ENCODE results near the gene ARHGAP21.
"Not testable (repeated sequence)": the region's sequence is repeated elsewhere in the genome, so short reads cannot be mapped to it uniquely, and the experiment has no call there.

ARHGAP21 gene

GRCh38 chr10:24625778-24626177 lies 97.9 kb downstream of the ARHGAP21 start:
- DNase-seq (ENCODE audit: low read depth): no peak

GRCh38 chr10:24623383-24623782 lies 100.3 kb downstream of the ARHGAP21 start:
- no peak for DNase-seq (ENCODE audit: low read depth)

DNA sequence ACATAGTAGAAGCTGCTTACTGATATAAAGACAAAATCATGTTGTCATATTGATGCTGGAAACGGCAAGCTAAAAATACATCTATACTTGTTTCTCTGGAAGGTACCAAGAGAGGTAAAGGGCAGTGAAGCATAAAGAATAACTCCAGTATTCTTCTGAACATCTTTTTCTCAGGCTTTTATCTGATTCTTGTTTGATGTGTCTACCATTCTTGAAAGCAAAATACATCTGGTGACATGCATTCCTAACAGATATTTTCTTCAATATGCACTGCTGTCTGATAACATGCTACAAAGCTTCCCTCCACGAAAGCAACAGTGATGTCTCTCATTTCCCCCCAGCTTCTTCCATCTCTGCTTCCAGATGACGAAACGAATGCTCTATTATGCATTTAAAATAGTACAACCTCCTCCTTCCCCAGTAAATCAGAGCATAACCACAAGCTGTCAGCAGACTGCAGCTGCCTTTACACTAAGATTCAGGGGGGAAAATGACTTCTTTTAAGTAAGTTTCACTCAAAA lies 100.8 kb downstream of the ARHGAP21 start:
- DNase-seq (ENCODE audit: low read depth): no peak

- DNase-seq (ENCODE audit: low read depth): not testable (repeated sequence)
These were observed 102.5 kb downstream of the ARHGAP21 start for GRCh38 chr10:24621035-24621795.

DNA sequence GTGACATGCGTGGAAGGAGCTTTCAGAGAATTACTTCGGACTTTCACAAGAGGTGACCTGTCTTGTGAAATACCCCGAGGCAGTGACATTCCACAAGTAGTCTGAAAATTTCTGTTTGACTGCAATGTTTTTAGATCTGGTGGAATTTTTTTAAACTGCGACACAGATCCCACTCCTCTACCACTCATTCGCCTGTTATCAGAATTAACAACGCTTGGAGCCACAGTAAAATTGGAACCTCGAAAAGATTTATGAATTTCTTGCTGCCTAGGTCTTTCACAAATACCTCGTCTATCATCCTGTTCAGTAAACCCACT lies 103.7 kb downstream of the ARHGAP21 start:
- not testable (repeated sequence) for DNase-seq (ENCODE audit: low read depth)

DNA sequence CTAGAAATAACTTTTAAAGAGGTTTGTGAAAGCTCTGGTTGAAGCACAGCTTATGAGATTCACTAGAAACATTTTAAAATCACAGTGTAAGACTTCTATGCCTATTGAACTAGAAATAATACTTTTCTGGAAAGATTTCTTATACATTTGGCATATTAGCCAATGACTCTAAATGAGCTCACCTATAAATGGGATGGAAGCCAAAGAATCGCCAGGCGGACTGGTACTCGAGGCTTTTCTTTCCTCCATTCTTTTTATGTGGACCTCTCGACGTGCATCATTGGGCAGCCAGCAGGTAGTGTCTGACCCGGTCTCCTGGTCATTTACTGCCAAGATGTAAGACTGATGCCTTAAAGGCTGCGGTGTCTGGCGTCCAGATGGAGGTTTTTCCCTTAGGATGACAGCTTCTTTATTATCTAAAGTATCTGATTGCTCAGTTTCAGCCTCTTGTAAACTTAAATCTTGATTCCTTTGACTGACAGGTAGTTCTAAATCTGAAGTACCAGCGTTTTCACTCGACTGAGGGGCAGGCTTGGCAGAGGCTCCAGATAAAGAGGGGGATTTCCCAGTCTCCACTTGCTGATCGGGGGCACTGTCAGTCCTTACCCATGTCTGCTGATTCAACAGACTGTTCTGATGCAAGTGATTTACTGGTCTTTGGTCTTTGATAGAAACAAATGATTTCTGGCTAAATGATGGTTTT lies 104.2 kb downstream of the ARHGAP21 start:
- DNase-seq (ENCODE audit: low read depth): not testable (repeated sequence)

DNA sequence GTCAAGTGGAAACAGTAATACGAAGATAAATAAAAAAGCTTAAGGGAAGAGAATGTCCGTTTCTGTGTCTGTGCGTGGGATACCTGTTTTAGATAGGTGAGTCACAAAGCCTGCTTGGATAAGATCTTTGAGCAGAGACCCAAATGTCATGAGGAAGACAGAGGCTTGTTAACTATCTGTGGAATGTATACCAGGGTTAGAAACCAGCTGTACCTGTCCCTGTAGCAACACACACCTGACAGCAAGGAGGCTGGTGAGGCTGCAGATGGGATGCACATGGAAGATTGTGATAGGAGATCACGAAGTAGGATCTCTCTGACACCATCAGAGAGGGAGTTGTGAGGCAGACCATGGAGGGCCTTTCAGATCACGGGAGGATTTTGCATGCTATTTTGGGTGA lies 105.3 kb downstream of the ARHGAP21 start:
- DNase-seq (ENCODE audit: low read depth): no peak

- DNase-seq (ENCODE audit: low read depth): peak; percentile 17
These were observed 105.8 kb downstream of the ARHGAP21 start for GRCh38 chr10:24617771-24618396.

DNA sequence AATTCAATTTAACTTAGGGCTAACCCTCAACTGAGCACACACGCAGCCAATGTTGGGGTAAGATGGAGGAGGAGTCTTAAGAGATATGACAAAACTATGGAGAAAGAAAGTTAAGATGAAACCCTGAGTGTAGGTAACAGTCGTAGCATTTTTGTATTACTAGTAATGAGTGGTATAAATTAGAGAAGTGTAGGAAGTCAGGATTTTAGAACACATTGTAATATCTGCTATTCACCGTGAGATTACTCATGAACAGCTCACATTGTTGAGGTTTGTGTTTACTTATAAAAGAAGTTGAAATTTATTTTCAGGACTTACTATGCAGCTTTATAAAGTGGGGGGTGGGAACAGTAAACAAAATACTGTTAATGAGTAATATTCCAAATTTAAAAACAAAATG lies 107.2 kb downstream of the ARHGAP21 start:
- no peak for DNase-seq (ENCODE audit: low read depth)

GRCh38 chr10:24606021-24606420 lies 117.7 kb downstream of the ARHGAP21 start:
- no peak for DNase-seq (ENCODE audit: low read depth)

DNA sequence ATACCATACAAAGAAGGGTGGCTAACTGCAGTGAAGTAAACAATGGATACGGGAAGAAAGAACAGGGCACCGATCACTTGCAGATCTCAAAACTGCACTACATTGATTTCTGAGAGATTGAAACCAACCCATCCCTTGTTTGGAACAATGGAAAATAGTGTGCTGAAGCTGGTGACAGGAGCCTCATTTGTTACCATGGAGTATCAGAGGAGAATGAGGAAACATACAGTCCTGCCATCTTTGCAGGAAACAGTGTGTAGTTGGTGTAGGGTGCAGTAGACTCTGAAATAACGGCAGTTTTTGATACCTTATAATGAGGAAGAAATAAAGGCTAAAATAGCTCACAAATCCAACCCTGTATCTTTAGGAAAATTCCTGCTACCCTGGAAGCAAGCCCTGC lies 118.5 kb downstream of the ARHGAP21 start:
- DNase-seq (ENCODE audit: low read depth): no peak

DNA sequence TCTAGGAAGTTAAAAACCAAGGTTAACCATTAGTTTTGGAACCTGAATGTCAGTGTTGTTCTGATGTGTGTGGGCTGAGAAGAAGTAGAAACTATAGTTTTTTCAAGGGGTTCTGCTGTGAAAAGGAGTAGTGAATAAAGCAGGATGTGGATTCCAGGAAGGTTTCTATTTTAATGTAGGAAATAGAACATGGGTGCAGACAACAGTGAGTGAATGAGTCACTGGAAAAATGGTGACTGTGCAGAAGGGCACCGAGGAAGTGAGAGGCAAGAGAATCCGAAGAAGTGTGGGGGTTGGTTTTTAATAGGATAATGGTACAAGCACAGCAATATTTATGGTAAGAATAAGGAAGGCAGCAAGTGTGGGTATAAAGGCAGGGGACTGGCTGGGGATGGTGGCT lies 120.4 kb downstream of the ARHGAP21 start:
- DNase-seq (ENCODE audit: low read depth): no peak

GRCh38 chr10:24597961-24598360 lies 125.7 kb downstream of the ARHGAP21 start:
- no peak for DNase-seq (ENCODE audit: low read depth)

- DNase-seq (ENCODE audit: low read depth): peak; percentile 23
These were observed 126.3 kb downstream of the ARHGAP21 start for GRCh38 chr10:24597426-24597825.

- no peak for DNase-seq (ENCODE audit: low read depth)
These were observed 127.3 kb downstream of the ARHGAP21 start for GRCh38 chr10:24596217-24596930.

GRCh38 chr10:24590697-24591457 lies 132.8 kb downstream of the ARHGAP21 start:
- DNase-seq (ENCODE audit: low read depth): no peak

DNA sequence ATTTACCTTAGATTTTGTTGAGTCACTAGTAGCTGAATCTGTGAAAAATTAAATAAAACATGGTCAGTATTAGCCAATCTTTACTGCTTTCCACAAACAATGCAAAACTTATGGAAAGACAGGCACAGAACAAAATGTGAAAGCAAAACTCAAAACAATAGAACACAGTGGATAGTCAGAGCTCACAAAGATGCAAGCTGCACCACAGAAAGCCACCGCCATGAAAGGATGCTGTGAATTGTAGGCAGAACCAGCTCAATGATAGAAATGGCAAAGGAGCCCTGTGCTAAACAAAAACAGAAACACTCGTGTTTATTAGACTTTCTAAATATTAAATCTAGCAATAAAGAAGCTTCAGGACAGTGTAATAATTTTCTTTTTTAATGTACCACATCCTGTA lies 134.4 kb downstream of the ARHGAP21 start:
- no peak for DNase-seq (ENCODE audit: low read depth)

DNA sequence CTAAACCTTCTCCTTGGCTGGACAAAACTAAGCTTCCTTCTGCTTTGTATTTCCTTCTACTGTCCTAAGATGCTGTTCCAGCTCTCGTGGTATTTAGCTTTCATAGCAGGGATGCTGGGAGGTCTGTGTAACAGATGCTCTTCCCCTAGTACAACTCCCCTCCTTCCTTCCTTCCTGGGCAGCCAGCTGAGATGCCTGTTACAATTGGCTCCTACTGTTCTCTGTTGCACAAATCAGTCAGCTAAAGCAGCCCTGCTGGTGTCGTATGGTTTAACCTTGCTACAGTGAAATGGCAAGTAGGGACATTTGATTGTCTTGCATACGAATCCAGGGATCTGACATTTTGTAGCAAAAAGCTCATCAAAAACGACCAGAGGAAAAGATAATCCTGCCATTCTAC lies 143.8 kb downstream of the ARHGAP21 start:
- DNase-seq (ENCODE audit: low read depth): no peak

DNA sequence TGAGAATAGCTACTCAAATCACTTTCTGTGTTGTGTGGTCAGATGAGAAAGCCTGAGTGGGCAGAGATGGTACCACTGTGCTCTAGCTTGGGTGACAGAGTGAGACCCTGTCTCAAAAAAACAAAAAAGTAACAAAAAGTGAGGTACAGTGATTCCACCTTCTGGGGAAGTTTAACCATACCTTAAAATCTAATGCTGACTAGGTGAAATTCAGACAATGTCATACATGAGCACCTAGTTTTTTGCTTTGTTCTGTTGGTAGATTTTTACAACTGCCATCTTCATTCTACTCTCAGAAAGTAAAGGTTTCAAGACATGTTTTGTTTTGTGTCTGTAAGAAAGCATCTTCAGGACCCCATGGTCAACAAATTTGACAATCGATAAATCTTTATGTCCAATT lies 144.2 kb downstream of the ARHGAP21 start:
- DNase-seq (ENCODE audit: low read depth): no peak

GRCh38 chr10:24575481-24576002 lies 148.1 kb downstream of the ARHGAP21 start:
- no peak for DNase-seq (ENCODE audit: low read depth)

- no peak for DNase-seq (ENCODE audit: low read depth)
These were observed 149.0 kb downstream of the ARHGAP21 start for GRCh38 chr10:24574578-24575155.

Measured in fibroblast of the conjunctiva (primary cell).